Activated T-helper 2 cell treated with anti-CD3 and anti-CD28 coated beads, Interferon-gamma antibody, Interleukin-2, Interleukin-4, amounts not matched to agents 10 μg/mL and 5 μg/mL and 100 μg/mL, durations not matched to agents 14 hours and 24 hours and 36 hours (primary cell): ENCODE data around the gene ENTREP3. TPM values are rescaled to one million over a fixed set of nuclear protein-coding genes. Genes with fewer than 3 reads are reported as not detected.
"Not testable (repeated sequence)": the region's sequence is repeated elsewhere in the genome, so short reads cannot be mapped to it uniquely, and the experiment has no call there.

Experiments
- DNase-seq: peaks from one replicate; pipeline ENCODE4 v3.0.0; 2021; ENCODE audit warnings: low spot score
- H3K27ac Mint-ChIP-seq: one replicate; pipeline ENCODE4 v1.8.0; 2021; ENCODE audit warnings: mixed read lengths
- H3K27me3 Mint-ChIP-seq: one replicate; pipeline ENCODE4 v1.8.0; 2021; ENCODE audit warnings: low read depth, mixed read lengths
- H3K36me3 Mint-ChIP-seq: one replicate; pipeline ENCODE4 v1.8.0; 2021; ENCODE audit warnings: low read depth, mixed read lengths
- H3K4me1 Mint-ChIP-seq: one replicate; pipeline ENCODE4 v1.8.0; 2021; ENCODE audit warnings: low read depth, mixed read lengths
- H3K4me3 Mint-ChIP-seq: one replicate; pipeline ENCODE4 v1.8.0; 2021; ENCODE audit warnings: low read depth, mild to moderate bottlenecking, moderate library complexity, mixed read lengths
- H3K9me3 Mint-ChIP-seq: one replicate; pipeline ENCODE4 v1.8.0; 2021; ENCODE audit warnings: mixed read lengths
- intact Hi-C: fragments of 100-400 bp; cut with micrococcal nuclease; formaldehyde crosslinking; loops from one replicate; pipeline ENCODE4 v1.15.1; 2023
- total RNA-seq: library from RNA; stranded (reverse); gene quantifications from 2 replicates; pipeline ENCODE4 v1.2.3, GENCODE V29; 2022

The ENTREP3 gene
- total RNA-seq, 1 donor from 2014 or later, result 45.5 TPM

GRCh38 chr1:155254714-155255242 lies 505 bp downstream of the ENTREP3 start:
- H3K27ac Mint-ChIP-seq, result peak overlapping the region; percentile 22
- no peaks in the 10 kb centered on the region for H3K27me3 Mint-ChIP-seq
- peak overlapping the region; percentile 86 for H3K4me3 Mint-ChIP-seq
- peaks cover 35% of the 10 kb centered on the region for H3K36me3 Mint-ChIP-seq
- peaks cover 25% of the 10 kb centered on the region for H3K4me1 Mint-ChIP-seq
- DNase-seq, result no peak
- H3K9me3 Mint-ChIP-seq, result no peaks in the 10 kb centered on the region
- intact Hi-C loops, result loop anchor here (2.0 to 5.0 kb wide), 2 partner anchors 22 to 338 kb away; partner anchors contain the start of gene HCN3

- intact Hi-C loops, result loop anchor here (2.0 to 5.0 kb wide), 2 partner anchors 23 to 338 kb away; partner anchors contain the start of gene HCN3
- peaks cover 25% of the 10 kb centered on the region for H3K4me1 Mint-ChIP-seq
- peak overlapping the region; percentile 22 for H3K27ac Mint-ChIP-seq
- no peaks in the 10 kb centered on the region for H3K27me3 Mint-ChIP-seq
- peaks cover 30% of the 10 kb centered on the region for H3K36me3 Mint-ChIP-seq
- no peaks in the 10 kb centered on the region for H3K9me3 Mint-ChIP-seq
- DNase-seq, result no peak
- H3K4me3 Mint-ChIP-seq, result peak overlapping the region; percentile 86
These were observed 1.0 kb downstream of the ENTREP3 start for GRCh38 chr1:155254228-155254713.

- intact Hi-C loops, result loop anchor here (2.0 to 5.0 kb wide), 2 partner anchors 23 to 339 kb away; partner anchors contain the start of gene HCN3
- Mint-ChIP-seq H3K9me3 (no peaks in the 10 kb centered on the region), H3K4me3 (peak overlapping the region; percentile 86), H3K27me3 (no peaks in the 10 kb centered on the region), H3K27ac (no peak overlapping the region), H3K4me1 (peaks cover 25% of the 10 kb centered on the region), H3K36me3 (peaks cover 28% of the 10 kb centered on the region)
- DNase-seq, result no peak
These were observed 1.5 kb downstream of the ENTREP3 start for GRCh38 chr1:155253797-155254196.

- intact Hi-C loops, result loop anchor here (5.0 kb wide), 1 partner anchor 339 kb away; no protein-coding TSS in a partner anchor
- H3K27ac Mint-ChIP-seq, result no peak overlapping the region
These were observed 2.1 kb downstream of the ENTREP3 start for GRCh38 chr1:155253208-155253607.

GRCh38 chr1:155251566-155251965 lies 3.7 kb downstream of the ENTREP3 start:
- Mint-ChIP-seq H3K4me1 (peaks cover 25% of the 10 kb centered on the region), H3K27ac (no peak overlapping the region), H3K36me3 (peaks cover 19% of the 10 kb centered on the region), H3K9me3 (no peaks in the 10 kb centered on the region), H3K4me3 (no peak overlapping the region), H3K27me3 (no peaks in the 10 kb centered on the region)
- intact Hi-C loops, result loop anchor here (5.0 kb wide), 1 partner anchor 341 kb away; no protein-coding TSS in a partner anchor
- no peak for DNase-seq

More at GRCh38 chr1:155253208-155253607, 2.1 kb downstream of the ENTREP3 start:
- no peaks in the 10 kb centered on the region for H3K27me3 Mint-ChIP-seq
- no peaks in the 10 kb centered on the region for H3K9me3 Mint-ChIP-seq
- peaks cover 25% of the 10 kb centered on the region for H3K4me1 Mint-ChIP-seq
- no peak for DNase-seq
- peak overlapping the region; percentile 86 for H3K4me3 Mint-ChIP-seq
- peaks cover 23% of the 10 kb centered on the region for H3K36me3 Mint-ChIP-seq

- DNase-seq, result peak; percentile 91
- Mint-ChIP-seq H3K36me3 (peaks cover 20% of the 10 kb centered on the region), H3K4me1 (peaks cover 23% of the 10 kb centered on the region), H3K27ac (no peak overlapping the region), H3K27me3 (no peaks in the 10 kb centered on the region), H3K4me3 (peak overlapping the region; percentile 58), H3K9me3 (no peaks in the 10 kb centered on the region)
- intact Hi-C loops, result loop anchor here (1.0 to 5.0 kb wide), 2 partner anchors 71 to 341 kb away; no protein-coding TSS in a partner anchor
These were observed 4.4 kb downstream of the ENTREP3 start for GRCh38 chr1:155250633-155251449.

GRCh38 chr1:155250246-155250632 lies 5.0 kb downstream of the ENTREP3 start:
- no peak for DNase-seq
- Mint-ChIP-seq H3K9me3 (no peaks in the 10 kb centered on the region), H3K27me3 (no peaks in the 10 kb centered on the region), H3K4me3 (peak overlapping the region; percentile 73), H3K4me1 (peaks cover 21% of the 10 kb centered on the region), H3K27ac (peak overlapping the region; percentile 28), H3K36me3 (peaks cover 18% of the 10 kb centered on the region)
- intact Hi-C loops, result loop anchor here (1.0 to 5.0 kb wide), 2 partner anchors 72 to 342 kb away; no protein-coding TSS in a partner anchor

- Mint-ChIP-seq H3K27me3 (peaks cover 2% of the 10 kb centered on the region), H3K4me3 (no peak overlapping the region), H3K36me3 (peaks cover 20% of the 10 kb centered on the region), H3K4me1 (peaks cover 19% of the 10 kb centered on the region), H3K27ac (no peak overlapping the region), H3K9me3 (no peaks in the 10 kb centered on the region)
- intact Hi-C loops, result no loop called here
- no peak for DNase-seq
These were observed 7.4 kb downstream of the ENTREP3 start for GRCh38 chr1:155247667-155248553.

GRCh38 chr1:155246796-155247195 lies 8.5 kb downstream of the ENTREP3 start:
- Mint-ChIP-seq H3K36me3 (peaks cover 20% of the 10 kb centered on the region), H3K4me1 (peaks cover 24% of the 10 kb centered on the region)
- intact Hi-C loops, H3K27ac Mint-ChIP-seq, DNase-seq, H3K27me3 Mint-ChIP-seq, H3K4me3 Mint-ChIP-seq, H3K9me3 Mint-ChIP-seq: not testable (repeated sequence)

GRCh38 chr1:155245163-155245524 lies 10.1 kb downstream of the ENTREP3 start:
- peaks cover 2% of the 10 kb centered on the region for H3K27me3 Mint-ChIP-seq
- peak overlapping the region; percentile 77 for H3K4me3 Mint-ChIP-seq
- H3K9me3 Mint-ChIP-seq, result no peaks in the 10 kb centered on the region
- peak overlapping the region; percentile 87 for H3K27ac Mint-ChIP-seq
- no peak for DNase-seq
- H3K4me1 Mint-ChIP-seq, result peaks cover 35% of the 10 kb centered on the region
- peaks cover 20% of the 10 kb centered on the region for H3K36me3 Mint-ChIP-seq
- intact Hi-C loops, result no loop called here

- Mint-ChIP-seq H3K4me3 (peak overlapping the region; percentile 77), H3K9me3 (no peaks in the 10 kb centered on the region), H3K4me1 (peaks cover 32% of the 10 kb centered on the region), H3K27me3 (peaks cover 2% of the 10 kb centered on the region), H3K36me3 (peaks cover 20% of the 10 kb centered on the region), H3K27ac (peak overlapping the region; percentile 87)
- peak; percentile 97 for DNase-seq
- intact Hi-C loops, result loop anchor here (1.0 to 5.0 kb wide), 4 partner anchors 17 to 443 kb away; partner anchors contain the start of genes DAP3, MTX1, THBS3 and YY1AP1
These were observed 10.7 kb downstream of the ENTREP3 start for GRCh38 chr1:155244368-155245162.
